HEK293T (cell line): ENCODE results near the gene RPTOR.

Experiments used
- CTCF ChIA-PET: fragments of 350-600 bp; formaldehyde crosslinking; extraction: SDS; loops from one replicate; lab custom pipeline; 2021; ENCODE audit warnings: antibody characterized with exemption, inconsistent platforms; lab: Yijun Ruan, JAX
- POLR2A ChIA-PET: fragments of 350-600 bp; formaldehyde crosslinking; extraction: SDS; loops from one replicate; lab custom pipeline; 2020; ENCODE audit warnings: antibody characterized with exemption, inconsistent platforms; lab: Yijun Ruan, JAX
- DNase-seq: peaks from one replicate; pipeline ENCODE4 v3.0.0; 2012; ENCODE audit warnings: mixed read lengths; ENCODE audit errors: extremely low spot score
- ARNT ChIP-seq: fragments of 450-650 bp; IDR thresholded peaks from 2 replicates; pipeline ENCODE4 v1.6.1; 2017; ENCODE audit warnings: mild to moderate bottlenecking
- BHLHE40 ChIP-seq: fragments of 450-650 bp; IDR thresholded peaks from 2 replicates; pipeline ENCODE4 v1.6.1; 2016; ENCODE audit warnings: mild to moderate bottlenecking, moderate library complexity, borderline replicate concordance
- ELF4 ChIP-seq: fragments of 450-650 bp; IDR thresholded peaks from 2 replicates; pipeline ENCODE4 v1.6.1; 2017; ENCODE audit warnings: antibody characterized with exemption
- FOXA1 ChIP-seq: fragments of 450-650 bp; IDR thresholded peaks from 2 replicates; pipeline ENCODE4 v1.6.1; 2016; ENCODE audit warnings: mild to moderate bottlenecking
- FOXK2 ChIP-seq: fragments of 450-650 bp; IDR thresholded peaks from 2 replicates; pipeline ENCODE4 v1.6.1; 2016; ENCODE audit warnings: mild to moderate bottlenecking
- FOXM1 ChIP-seq: fragments of 450-650 bp; IDR thresholded peaks from 2 replicates; pipeline ENCODE4 v1.6.1; 2017; ENCODE audit warnings: mild to moderate bottlenecking, borderline replicate concordance
- L3MBTL2 ChIP-seq: fragments of 450-650 bp; conservative IDR thresholded peaks from 2 replicates; pipeline ENCODE4 v1.6.1; 2016; ENCODE audit warnings: mild to moderate bottlenecking
- LEF1 ChIP-seq: fragments of 450-650 bp; IDR thresholded peaks from 2 replicates; pipeline ENCODE4 v1.6.1; 2017; ENCODE audit warnings: mild to moderate bottlenecking, borderline replicate concordance
- NFRKB ChIP-seq: fragments of 450-650 bp; IDR thresholded peaks from 2 replicates; pipeline ENCODE4 v1.6.1; 2016; ENCODE audit warnings: mild to moderate bottlenecking, moderate library complexity
- PKNOX1 ChIP-seq: fragments of 450-650 bp; IDR thresholded peaks from 2 replicates; pipeline ENCODE4 v1.6.1; 2016
- SP1 ChIP-seq: fragments of 450-650 bp; IDR thresholded peaks from 2 replicates; pipeline ENCODE4 v1.6.1; 2017
- SUZ12 ChIP-seq: fragments of 450-650 bp; IDR thresholded peaks from 2 replicates; pipeline ENCODE4 v1.6.1; 2016; ENCODE audit warnings: mild to moderate bottlenecking
- TARDBP ChIP-seq: fragments of 450-650 bp; IDR thresholded peaks from 2 replicates; pipeline ENCODE4 v1.6.1; 2016
- ZNF384 ChIP-seq: fragments of 450-650 bp; IDR thresholded peaks from 2 replicates; pipeline ENCODE4 v1.6.1; 2016

RPTOR gene

GRCh38 chr17:80753685-80754345 is 209.2 kb downstream of the RPTOR start:
- POLR2A ChIA-PET, result no interaction called here
- CTCF ChIA-PET, result no interaction called here

GRCh38 chr17:80754846-80755245 is 210.2 kb downstream of the RPTOR start:
- TF ChIP-seq ELF4, result no peak
- TF ChIP-seq LEF1, result no peak
- no peak for TF ChIP-seq SP1
- TF ChIP-seq PKNOX1, result no peak
- no peak for TF ChIP-seq FOXM1
- POLR2A ChIA-PET, result interaction anchor here (0.9 kb wide), 1 partner anchor 300 kb away, joined by 3 read pairs; no protein-coding TSS in a partner anchor
- CTCF ChIA-PET, result no interaction called here
- no peak for DNase-seq

More at GRCh38 chr17:80753685-80754345, 209.2 kb downstream of the RPTOR start:
- TF ChIP-seq TARDBP (no peak), ZNF384 (no peak), NFRKB (no peak), PKNOX1 (no peak), SP1 (no peak)
- DNase-seq, result no peak

DNA sequence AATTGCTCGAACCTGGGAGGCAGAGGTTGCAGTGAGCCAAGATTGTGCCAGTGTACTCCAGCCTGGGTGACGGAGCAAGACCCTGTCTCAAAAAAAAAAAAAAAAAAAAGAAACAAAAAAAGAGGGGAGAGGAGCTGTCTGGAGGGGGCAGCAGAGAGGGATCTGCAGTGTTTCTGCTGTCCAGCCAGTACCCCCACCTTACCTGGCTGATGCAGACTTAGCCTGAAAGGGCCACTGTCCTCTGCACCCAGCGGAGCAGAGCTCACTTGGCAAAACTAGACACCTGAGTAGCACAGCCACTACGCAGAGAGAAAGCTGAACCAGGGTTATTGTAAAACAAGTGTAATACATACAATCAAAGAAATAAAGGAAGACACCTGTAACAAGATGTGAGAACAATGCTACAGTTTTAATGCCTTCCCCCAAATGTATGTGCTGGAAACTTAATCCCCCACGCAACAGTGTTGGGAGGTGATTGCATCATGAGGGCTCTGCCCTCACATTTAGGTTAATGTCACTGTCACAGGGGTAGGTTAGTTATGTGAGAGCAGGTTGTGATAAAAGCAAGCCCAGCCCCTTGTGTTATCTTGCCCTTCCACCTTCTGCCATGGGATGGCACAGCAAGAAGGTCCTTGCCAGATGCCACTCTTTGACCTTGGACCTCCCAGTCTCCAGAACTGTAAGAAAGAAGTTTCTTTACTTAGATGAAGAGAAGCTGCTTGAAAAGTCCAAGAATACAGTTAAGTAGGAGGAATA is 211.2 kb downstream of the RPTOR start:
- peak; percentile 31 for DNase-seq
- POLR2A ChIA-PET, result interaction anchor here (0.9 kb wide), 1 partner anchor 301 kb away, joined by 3 read pairs; no protein-coding TSS in a partner anchor
- CTCF ChIA-PET, result interaction anchor here (0.5 kb wide), 1 partner anchor 151 kb away, joined by 5 read pairs; no protein-coding TSS in a partner anchor
- TF ChIP-seq ZNF384 (peak; percentile 85), BHLHE40 (no peak), TARDBP (no peak), SP1 (no peak), NFRKB (no peak), ELF4 (no peak), SUZ12 (no peak)

DNA sequence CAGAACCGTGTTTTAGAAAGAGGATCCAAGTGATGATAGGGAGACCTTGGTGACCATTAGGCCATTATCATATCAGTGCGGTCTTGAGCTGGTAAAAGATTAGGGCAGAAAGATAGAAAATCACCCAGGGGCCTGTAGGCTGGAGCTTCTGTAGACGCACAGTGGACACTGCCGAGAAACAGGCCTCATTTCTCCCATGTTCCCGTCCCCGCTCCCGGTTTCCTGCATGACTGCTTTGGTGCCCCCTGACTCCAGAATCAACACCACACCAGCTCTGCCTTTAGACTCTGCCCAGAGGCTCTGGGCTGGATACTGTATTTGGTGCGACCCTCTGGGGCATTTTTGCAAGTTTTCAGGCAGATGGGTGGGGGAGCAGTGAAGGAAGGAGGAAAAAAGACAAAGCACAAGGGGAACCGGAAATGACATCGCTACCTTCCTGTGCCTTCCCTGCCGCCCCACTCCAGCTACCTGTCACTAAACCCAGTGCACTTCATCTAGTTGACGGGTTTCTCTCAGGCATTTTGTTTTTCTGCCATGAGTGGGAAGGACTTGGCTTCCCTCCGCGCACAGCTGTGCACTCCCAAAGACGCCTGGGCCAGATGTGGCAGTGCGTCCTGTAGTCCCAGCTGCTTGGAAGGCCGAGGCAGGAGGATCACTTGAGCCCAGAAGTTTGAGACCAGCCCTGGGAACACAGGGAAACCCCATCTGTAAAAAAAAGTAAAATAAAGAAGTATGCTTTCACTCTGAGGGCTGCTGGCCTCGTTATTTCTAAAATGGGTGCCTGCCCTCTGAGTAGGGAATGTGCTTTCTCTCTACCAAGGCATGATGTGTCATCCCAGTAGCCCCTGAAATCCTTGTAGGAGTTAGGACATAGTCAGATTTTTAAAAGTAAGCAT is 214.1 kb downstream of the RPTOR start:
- DNase-seq, result no peak
- TF ChIP-seq FOXK2, result no peak
- TF ChIP-seq BHLHE40, result no peak
- TF ChIP-seq ELF4, result no peak
- no peak for TF ChIP-seq FOXA1
- TF ChIP-seq LEF1, result no peak
- ChIA-PET POLR2A (no interaction called here), CTCF (no interaction called here)

DNA sequence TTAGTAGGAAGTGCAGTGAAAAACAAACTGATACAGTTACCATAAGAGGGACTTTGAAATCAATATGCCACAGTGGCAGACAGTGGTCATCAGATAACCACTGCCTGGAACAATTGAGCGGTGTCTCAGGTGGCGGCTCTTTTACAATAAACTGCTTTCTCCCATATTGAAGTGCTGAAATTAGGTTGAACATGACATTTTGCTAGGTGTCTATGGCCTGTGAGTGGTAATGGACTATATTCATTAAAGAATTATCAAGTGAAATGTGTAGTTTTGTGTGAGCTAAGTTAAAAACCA is 214.7 kb downstream of the RPTOR start:
- CTCF ChIA-PET, result no interaction called here
- TF ChIP-seq ARNT, result no peak
- TF ChIP-seq SP1, result no peak
- TF ChIP-seq BHLHE40, result no peak
- no peak for TF ChIP-seq L3MBTL2
- no peak for TF ChIP-seq PKNOX1
- no peak for TF ChIP-seq FOXK2
- TF ChIP-seq NFRKB, result no peak
- no peak for TF ChIP-seq TARDBP
- TF ChIP-seq ZNF384, result no peak
- no peak for DNase-seq
- POLR2A ChIA-PET, result no interaction called here

- POLR2A ChIA-PET, result no interaction called here
- CTCF ChIA-PET, result no interaction called here
- no peak for TF ChIP-seq FOXM1
- TF ChIP-seq ZNF384, result no peak
- no peak for TF ChIP-seq ARNT
- TF ChIP-seq SUZ12, result no peak
- DNase-seq, result no peak
Observed at GRCh38 chr17:80760511-80760911, 215.9 kb downstream of the RPTOR start.
